Gastrocnemius medialis (tissue), 4 donors: ENCODE results near the gene KDM1A.

Experiments
- CTCF ChIP-seq, 5 experiments: fragments of 450-650 bp in 3 of 5; fragments of 200-600 bp in 2 of 5; sonication (generic) in 2 of 5; IDR thresholded peaks in 4 of 5; conservative IDR thresholded peaks in 1 of 5; 1 replicate in 4 of 5; 2 replicates in 1 of 5; pipeline ENCODE4 v1.5.1; 2016 to 2019; ENCODE audit warnings: antibody characterized with exemption in 5 of 5, mild to moderate bottlenecking in 3 of 5, moderate library complexity in 3 of 5
- POLR2A ChIP-seq, 2 donors: fragments of 450-650 bp; IDR thresholded peaks; one replicate each; pipeline ENCODE4 v1.6.1; 2017; ENCODE audit warnings: antibody characterized with exemption in 2 of 2, mild to moderate bottlenecking in 2 of 2, moderate library complexity in 2 of 2

DNA sequence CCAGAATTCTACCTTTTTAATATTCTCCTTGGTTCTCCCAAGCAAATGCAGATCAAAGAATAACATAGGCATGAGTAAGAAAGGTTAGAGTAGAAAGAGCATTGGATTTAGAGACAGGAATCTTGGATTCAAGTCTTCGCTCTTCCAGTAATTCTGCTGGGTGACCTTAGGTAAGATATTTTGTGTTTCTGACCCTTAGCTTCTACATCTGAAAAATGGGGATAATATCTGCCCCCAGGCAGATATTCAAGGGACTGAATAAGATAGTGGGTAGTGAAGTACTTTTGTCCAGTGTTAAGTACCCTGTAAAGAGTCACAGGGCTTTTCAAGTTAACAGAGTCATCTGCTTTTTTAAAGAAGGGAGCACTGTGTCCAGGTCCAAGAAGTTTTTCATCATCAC is 70.8 kb downstream of the KDM1A start:
- no peak for TF ChIP-seq CTCF (IDR thresholded peaks at IDR 0.05 in 4 of 5, conservative IDR thresholded peaks at IDR 0.05 in 1 of 5)
- TF ChIP-seq POLR2A (IDR thresholded peaks at IDR 0.05) = no peak
